ENCODE measurements around the gene OCA2. TPM values are rescaled to one million over a fixed set of nuclear protein-coding genes. Genes with fewer than 3 reads are reported as not detected.

The OCA2 gene
- total RNA-seq, 1 experiment from 2014 or later = 0.31 TPM

GRCh38 chr15:27847775-27848710, 251.1 kb downstream of the OCA2 start:
- Histone ChIP-seq H3K14ac (ENCODE audit: insufficient read depth, low read length) (no peak overlapping the region), H3K9me3 (ENCODE audit: control insufficient read depth, low read depth, low read length) (no peaks in the 10 kb centered on the region), H3K56ac (ENCODE audit: insufficient read length, low read depth, low read length) (no peak overlapping the region), H3K27me3 (ENCODE audit: insufficient read depth, low read length) (no peaks in the 10 kb centered on the region), H2AFZ (ENCODE audit: low read length) (no peak overlapping the region), H3K23me2 (ENCODE audit: insufficient read length, low read depth, low read length, poor library complexity, severe bottlenecking) (no peaks in the 10 kb centered on the region), H4K8ac (replicated peaks; ENCODE audit: insufficient read length, low read depth, low read length) (no peak overlapping the region), H2BK5ac (ENCODE audit: insufficient read length, low read length) (no peak overlapping the region), H3K4ac (ENCODE audit: low read depth, low read length) (no peak overlapping the region), H3K18ac (ENCODE audit: insufficient read length, low read depth, low read length) (no peak overlapping the region), H2BK120ac (ENCODE audit: low read depth, low read length, poor library complexity, severe bottlenecking) (no peak overlapping the region), H3K23ac (ENCODE audit: insufficient read length, low read depth, low read length) (no peak overlapping the region), H2AK5ac (ENCODE audit: insufficient read length, low read length) (no peak overlapping the region), H3K79me1 (ENCODE audit: insufficient read depth, low read depth, low read length, poor library complexity, severe bottlenecking) (no peaks in the 10 kb centered on the region), H3K27ac (ENCODE audit: insufficient read length, low read depth, low read length) (no peak overlapping the region), H3K79me2 (ENCODE audit: insufficient read depth, low read length) (no peaks in the 10 kb centered on the region), H3K9ac (ENCODE audit: extremely low read depth, insufficient read length, low read length) (no peak overlapping the region), H2BK20ac (ENCODE audit: low read depth, low read length, poor library complexity, severe bottlenecking) (no peak overlapping the region), H2BK15ac (ENCODE audit: low read depth, low read length) (no peak overlapping the region), H4K20me1 (ENCODE audit: control insufficient read depth, insufficient read depth, insufficient read length) (no peaks in the 10 kb centered on the region), H3K4me1 (ENCODE audit: insufficient read depth, low read length) (no peaks in the 10 kb centered on the region), H4K5ac (ENCODE audit: insufficient read length, low read depth, low read length) (no peak overlapping the region), H2BK12ac (ENCODE audit: insufficient read length, low read depth, low read length) (no peak overlapping the region), H3T11ph (ENCODE audit: low read length) (no peak overlapping the region), H3K4me2 (ENCODE audit: insufficient read depth, insufficient read length, low read length) (no peak overlapping the region), H4K91ac (ENCODE audit: insufficient read length, low read depth, low read length) (no peak overlapping the region)
- Mint-ChIP-seq H3K36me3 (ENCODE audit: insufficient read depth in 1 of 3, low read depth in 3 of 3) (peaks cover 0 to 10% (median 2%) of the 10 kb centered on the region in 3 experiments; a peak in 4 of 7 replicates), H3K4me3 (no peak overlapping the region), H3K4me1 (no peaks in the 10 kb centered on the region), H3K9me3 (peaks cover 5 to 6% of the 10 kb centered on the region in 2 experiments; a peak in 4 of 5 replicates), H3K27ac (no peak overlapping the region), H3K27me3 (ENCODE audit: low read depth) (peaks cover 6% of the 10 kb centered on the region)
- no peak for TF ChIP-seq CTCF (conservative IDR thresholded peaks at IDR 0.05)
- DNase-seq = no peak
- WGBS (ENCODE audit: extremely low coverage, insufficient read length, low lambda C conversion rate) = no CpG with 5 or more reads among the region's 15 CpGs

Measured in H9 (cell line).